ENCODE results near the gene CCDC102B.

CCDC102B gene

GRCh38 chr18:69082499-69082898 is 284.6 kb downstream of the CCDC102B start:
- DNase-seq (ENCODE audit: low spot score), result no peak

- DNase-seq (ENCODE audit: low spot score), result no peak
These were observed 288.1 kb downstream of the CCDC102B start for GRCh38 chr18:69085951-69086350.

GRCh38 chr18:69088973-69089372 is 291.1 kb downstream of the CCDC102B start:
- no peak for DNase-seq (ENCODE audit: low spot score)

- DNase-seq (ENCODE audit: low spot score), result no peak
These were observed 299.5 kb downstream of the CCDC102B start for GRCh38 chr18:69097349-69097748.

- no peak for DNase-seq (ENCODE audit: low spot score)
These were observed 305.1 kb downstream of the CCDC102B start for GRCh38 chr18:69102959-69103358.
